NCI-H82 treated with DMSO at 0.1 percent for 48 hours (cell line): ENCODE results near the gene MKNK2.
"Not testable (repeated sequence)": the region's sequence is repeated elsewhere in the genome, so short reads cannot be mapped to it uniquely, and the experiment has no call there.

Source experiments
- DNase-seq: peaks from one replicate; lab custom pipeline; 2025; ENCODE audit not compliant: unreplicated experiment; lab: John Stamatoyannopoulos, UW

Gene MKNK2

DNA sequence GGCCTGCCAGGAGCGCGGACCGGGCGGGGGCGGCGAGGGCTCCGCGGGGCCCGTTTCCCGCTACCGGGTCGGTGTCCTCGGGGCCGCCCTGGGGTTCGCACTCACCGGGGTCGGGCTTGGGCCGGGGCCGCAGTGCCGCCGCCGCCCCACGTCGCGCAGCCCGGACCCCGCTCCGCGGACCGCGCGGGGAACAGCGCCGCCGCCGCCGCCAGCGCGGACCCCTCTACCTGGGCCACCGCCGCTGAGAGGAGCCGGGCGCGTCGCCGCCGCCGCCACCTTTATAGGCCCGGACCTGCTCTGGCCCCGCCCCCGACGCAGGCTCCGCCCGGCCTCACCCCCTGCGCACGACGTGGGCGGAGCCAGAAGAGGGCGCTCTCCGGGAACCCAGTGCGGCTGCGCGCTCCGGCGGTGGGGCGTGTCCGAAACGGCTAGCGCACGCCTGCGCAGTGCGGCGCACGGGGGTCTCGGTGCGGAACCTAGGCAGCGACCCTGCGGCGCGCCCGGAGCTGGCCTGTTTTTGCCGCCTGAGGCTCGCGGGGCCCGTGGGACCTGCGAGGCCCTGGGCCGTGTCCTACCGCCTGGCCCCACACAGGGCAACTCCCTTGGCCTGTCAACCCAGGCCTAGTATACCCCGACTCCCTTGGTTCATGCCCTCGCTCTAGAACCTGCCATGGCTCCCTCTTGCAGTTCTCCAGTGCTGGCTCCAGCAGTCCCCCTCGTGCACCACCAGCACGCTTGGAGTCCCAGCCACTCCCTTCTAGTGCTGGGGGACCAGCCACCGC, at the start of gene MKNK2:
Gene MKNK2 (minus strand): TSS at position 254 of the 782 bp plus-strand sequence. CDS start 393 bp downstream, outside the sequence.
- peak; percentile 20 for DNase-seq

DNA sequence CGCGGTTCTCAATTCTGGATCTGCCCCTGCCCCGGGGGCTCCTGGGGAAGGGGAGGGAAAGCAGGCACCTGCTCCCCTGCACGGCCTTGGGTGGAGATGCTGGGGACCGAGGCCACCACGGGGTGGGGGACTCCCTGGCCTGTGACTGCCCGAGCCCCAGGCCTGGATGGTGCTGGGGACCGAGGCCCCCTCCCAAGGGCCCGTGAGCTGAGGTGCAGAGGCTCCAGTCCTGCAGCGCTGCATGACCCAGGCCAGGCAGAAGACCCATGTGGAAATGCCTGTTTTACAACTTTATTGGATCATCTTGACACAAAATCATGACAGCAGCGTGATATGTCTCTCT, 49.6 kb upstream of the MKNK2 start:
- DNase-seq, result no peak

- no peak for DNase-seq
Measured at GRCh38 chr19:2099937-2100718, 49.1 kb upstream of the MKNK2 start.

- DNase-seq, result no peak
Measured at GRCh38 chr19:2099054-2099501, 48.0 kb upstream of the MKNK2 start.

- no peak for DNase-seq
Measured at GRCh38 chr19:2097886-2098327, 46.9 kb upstream of the MKNK2 start.

DNA sequence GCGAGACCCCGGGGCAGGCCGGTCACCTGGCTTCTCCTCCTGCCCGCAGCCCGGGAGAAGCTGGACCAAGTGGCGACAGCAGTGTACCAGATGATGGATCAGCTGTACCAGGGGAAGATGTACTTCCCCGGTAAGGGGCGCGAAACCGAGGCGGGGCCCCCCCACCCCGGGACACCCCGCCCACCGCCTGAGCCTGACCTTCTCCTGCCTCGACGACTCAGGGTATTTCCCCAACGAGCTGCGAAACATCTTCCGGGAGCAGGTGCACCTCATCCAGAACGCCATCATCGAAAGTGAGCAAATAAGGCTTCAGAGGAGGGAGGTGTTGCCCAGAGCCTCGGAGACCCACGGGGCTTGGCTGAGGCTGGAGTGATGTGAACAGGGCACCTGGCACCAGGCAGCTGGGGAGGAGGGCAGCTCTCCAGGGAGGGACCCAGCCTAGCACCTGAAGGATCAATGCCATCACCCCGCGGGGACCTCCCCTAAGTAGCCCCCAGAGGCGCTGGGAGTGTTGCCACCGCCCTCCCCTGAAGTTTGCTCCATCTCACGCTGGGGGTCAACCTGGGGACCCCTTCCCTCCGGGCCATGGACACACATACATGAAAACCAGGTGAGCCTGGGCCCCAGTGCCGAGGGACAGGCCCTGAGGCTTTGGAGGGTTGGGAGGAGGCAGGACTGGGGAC, 46.3 kb upstream of the MKNK2 start:
- no peak for DNase-seq

DNA sequence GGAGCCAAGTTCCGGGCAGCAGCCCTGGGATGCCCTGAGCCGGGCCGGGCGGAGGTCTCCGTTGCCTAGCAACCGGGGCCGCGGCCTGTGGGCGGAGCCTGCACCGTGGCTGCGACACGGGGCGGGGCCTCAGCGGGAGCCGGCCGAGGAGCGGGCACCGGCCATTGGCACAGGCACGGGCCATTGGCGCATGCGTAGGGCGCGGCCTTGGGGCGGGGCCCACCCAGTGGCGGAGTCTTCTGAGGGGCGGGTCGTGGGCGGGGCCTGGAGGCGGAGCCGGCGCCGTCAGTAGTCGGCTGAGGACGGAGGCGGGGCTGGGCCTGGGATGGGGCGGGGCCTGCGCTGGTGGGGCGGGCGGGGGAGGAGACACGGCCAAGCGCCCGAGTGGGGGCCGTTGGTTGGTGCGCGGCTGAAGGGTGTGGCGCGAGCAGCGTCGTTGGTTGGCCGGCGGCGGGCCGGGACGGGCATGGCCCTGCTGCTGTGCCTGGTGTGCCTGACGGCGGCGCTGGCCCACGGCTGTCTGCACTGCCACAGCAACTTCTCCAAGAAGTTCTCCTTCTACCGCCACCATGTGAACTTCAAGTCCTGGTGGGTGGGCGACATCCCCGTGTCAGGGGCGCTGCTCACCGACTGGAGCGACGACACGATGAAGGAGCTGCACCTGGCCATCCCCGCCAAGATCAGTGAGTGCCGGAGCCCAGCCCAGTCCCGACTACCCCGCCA, 45.6 kb upstream of the MKNK2 start, which contains the start of gene IZUMO4:
Gene IZUMO4 (plus strand): TSS at position 436 of the 723 bp plus-strand sequence. CDS start 31 bp downstream, at position 467.
- peak; percentile 79 for DNase-seq

- DNase-seq, result peak; percentile 72
Measured at GRCh38 chr19:2096034-2096479, 45.0 kb upstream of the MKNK2 start, which contains the start of gene MOB3A. Gene MOB3A (minus strand): TSS chr19:2096326. CDS start chr19:2078560, 17,766 bp downstream.

DNA sequence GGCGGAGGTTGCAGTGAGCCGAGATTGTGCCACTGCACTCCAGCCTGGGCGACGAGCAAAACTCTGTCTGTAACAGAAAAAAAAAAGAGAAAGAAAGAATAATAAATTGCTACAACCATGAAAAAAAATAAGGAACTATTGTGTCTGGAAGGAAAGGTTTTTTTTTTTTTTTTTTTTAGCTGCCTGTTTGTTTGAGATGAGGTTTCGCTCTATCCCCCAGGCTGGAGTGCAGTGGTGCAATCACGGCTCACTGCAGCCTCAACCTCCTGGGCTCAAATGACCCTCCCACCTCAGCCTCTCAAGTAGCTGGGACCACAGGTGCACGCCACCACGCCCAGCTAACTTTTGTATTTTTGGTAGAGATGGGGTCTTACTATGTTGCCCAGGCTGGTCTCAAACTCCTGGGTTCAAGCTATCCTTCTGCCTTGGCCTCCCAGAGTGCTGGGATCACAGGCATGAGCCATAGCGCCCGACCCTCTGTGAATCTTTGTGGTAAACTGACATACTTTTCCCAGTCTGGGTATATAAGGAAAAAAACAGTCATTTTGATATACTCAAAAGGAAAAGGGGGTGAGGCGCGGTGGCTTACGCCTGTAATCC, 41.0 kb upstream of the MKNK2 start:
- DNase-seq, result not testable (repeated sequence)

- DNase-seq, result no peak
Measured at GRCh38 chr19:2089727-2090053, 38.6 kb upstream of the MKNK2 start.

DNA sequence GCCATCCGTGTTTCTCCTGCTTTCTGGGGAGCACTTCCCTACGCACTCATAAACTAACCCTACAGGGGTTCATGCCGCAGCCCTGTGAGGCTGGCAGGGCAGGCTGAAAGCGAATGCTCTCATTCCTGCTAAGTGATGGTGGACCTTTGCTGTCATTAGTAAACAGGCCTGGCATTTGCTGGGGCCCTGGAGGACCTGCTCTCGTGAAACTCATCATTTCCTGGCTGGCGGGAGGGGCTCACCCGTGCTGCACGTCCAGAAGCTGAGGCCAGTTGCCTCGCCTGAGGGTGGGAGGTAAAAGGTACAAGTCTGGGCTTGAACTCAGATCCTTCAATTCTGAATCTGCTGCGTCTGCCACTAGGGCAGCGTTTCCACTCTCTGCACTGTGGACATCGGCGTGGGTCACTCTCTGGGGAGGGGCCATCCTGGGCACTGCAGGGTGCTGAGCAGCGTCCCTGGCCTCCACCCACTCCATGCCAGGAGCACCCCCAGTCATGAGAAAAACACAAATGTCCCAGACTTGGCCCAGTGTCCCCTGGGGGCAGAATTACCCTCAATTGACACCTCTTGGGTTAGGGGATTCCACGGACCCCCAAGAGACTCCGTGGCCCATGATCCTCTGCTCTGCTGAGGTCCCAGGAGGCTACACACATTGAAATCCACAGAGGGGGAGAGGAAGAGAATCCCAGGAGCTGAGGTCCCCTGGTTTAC, 38.1 kb upstream of the MKNK2 start:
- no peak for DNase-seq

- DNase-seq, result no peak
Measured at GRCh38 chr19:2087621-2088100, 36.6 kb upstream of the MKNK2 start.

DNA sequence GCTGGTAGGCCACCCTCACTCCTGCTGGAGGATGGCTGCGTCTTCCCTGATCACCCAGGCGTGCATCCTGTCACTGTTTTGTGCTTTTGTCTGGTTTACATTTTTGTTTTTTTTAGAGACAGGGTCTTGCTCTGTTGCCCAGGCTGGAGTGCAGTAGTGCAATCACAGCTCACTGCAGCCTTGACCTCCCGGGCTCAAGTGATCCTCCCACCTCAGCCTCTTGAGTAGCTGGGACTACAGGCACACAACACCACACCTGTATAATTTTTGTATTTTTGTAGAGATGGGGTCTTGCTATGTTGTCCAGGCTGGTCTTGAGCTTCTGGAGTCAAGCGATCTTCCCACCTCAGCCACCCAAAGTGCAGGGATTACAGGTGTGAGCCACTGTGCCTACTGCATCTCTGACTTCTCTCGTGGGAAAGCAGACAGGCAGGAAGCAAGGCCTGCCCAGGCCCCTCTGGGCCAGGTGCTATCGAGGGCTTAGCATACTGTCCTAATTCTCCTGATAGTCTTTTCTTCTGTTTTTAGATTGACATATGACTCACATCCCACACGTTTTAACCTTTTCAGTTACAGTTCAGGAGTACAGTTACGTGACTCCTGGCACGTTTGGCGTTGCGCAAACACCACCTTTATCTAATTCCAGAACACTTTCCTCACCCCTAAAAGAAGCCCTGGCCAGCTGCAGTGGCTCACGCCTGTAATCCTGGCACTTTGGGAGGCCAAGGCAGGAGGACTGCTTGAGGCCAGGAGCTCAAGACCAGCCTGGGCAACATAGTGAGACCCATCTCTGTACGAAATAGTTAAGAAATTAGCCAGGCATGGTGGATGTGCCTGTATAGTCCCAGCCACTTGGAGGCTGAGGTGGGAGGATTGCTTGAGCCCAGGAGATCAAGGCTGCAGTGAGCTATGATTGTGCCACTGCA, 35.9 kb upstream of the MKNK2 start:
- not testable (repeated sequence) for DNase-seq

- no peak for DNase-seq
Measured at GRCh38 chr19:2084993-2085720, 34.1 kb upstream of the MKNK2 start.

- DNase-seq, result no peak
Measured at GRCh38 chr19:2083174-2083854, 32.3 kb upstream of the MKNK2 start.

DNA sequence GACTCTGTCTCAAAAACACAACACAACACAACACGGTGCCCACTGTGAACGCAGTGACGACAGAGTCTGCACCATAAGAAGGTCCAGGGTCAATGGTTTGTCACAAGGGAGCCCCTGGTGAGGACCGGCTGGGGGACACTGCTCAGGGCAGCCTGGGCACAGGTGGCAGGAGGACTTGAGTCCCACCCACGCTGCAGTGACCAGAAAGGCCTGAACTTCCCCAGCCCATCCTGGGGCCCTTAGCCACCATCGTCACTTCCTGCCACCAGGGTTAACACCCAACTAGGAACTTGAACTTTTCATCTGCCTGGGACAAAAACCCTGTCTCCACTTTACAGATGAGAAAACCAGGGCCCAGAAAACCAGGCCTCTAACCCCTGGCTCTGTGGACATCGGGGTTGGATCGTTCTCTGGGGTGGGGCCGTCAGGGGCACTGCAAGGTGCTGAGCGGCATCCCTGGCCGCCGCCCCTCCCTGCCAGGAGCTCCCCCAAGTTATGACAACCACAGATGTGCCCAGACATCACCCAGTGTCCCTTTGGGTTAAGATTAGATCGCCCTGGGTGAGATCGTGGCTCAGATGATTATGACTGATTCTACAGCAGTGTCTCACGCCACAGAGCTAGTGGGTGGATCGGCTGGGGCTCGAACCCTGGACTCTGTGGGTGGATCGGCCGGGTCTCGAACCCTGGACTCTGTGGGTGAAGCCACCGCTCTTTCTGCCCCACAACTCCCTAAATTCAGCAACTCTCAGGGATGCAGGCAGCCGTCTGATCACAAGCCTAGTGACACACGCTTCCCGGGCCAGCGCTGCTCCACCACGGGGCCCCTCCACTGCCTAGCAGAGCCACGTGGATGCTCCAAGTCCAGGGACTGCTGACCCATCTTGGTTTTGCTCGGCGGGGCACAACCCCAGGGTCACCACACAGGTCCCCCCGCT, 31.1 kb upstream of the MKNK2 start:
- no peak for DNase-seq
